Right lobe of liver (tissue), 4 donors: ENCODE measurements around the gene TPPP.

ENCODE experiments used
- POLR2A ChIP-seq: fragments of 450-650 bp; IDR thresholded peaks from one replicate; pipeline ENCODE4 v1.6.1; 2017; ENCODE audit warnings: antibody characterized with exemption, mild to moderate bottlenecking
- TF ChIP-seq, protein P1 (sequence below), 4 donors: fragments of 200-600 bp in 3 of 4; fragments of 450-650 bp in 1 of 4; IDR thresholded peaks; one replicate each; pipeline versions ENCODE4 v1.5.1 to v1.8.0; 2016 to 2022; ENCODE audit warnings: antibody characterized with exemption in 4 of 4, mild to moderate bottlenecking in 2 of 4
- donor health status: DM: no; HTN: no; CAD: no.
- donor health status: DM: no; HTN: no; CAD: no.
- donor health status: DM: no; HTN: yes; CAD: no.

DNA sequence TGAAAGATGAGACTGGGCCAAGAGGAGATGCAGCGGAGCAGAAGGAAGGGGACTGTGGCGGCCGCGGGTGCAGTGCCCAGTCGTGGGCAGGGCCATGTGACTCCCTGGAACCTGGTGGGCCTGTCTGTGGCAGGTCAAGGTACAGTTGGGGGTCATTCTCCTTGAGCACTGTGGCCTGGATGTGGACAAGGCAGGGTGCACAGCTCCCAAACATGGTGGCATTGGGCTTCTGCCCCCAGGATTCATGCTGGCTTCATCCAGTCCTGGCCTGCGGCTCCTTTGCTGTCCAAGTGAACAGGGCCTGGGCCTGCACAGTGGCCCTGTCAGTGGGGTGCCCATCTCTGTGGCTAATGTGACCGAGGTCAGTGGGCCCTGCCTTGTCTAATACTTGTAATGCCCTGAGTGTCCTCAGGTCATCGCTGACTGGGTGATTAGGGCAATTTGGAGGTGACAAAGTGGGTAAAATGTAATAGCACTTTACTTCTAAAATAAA lies 41.1 kb downstream of the TPPP start:
- TF ChIP-seq POLR2A: no peak
- TF ChIP-seq, protein P1, sequence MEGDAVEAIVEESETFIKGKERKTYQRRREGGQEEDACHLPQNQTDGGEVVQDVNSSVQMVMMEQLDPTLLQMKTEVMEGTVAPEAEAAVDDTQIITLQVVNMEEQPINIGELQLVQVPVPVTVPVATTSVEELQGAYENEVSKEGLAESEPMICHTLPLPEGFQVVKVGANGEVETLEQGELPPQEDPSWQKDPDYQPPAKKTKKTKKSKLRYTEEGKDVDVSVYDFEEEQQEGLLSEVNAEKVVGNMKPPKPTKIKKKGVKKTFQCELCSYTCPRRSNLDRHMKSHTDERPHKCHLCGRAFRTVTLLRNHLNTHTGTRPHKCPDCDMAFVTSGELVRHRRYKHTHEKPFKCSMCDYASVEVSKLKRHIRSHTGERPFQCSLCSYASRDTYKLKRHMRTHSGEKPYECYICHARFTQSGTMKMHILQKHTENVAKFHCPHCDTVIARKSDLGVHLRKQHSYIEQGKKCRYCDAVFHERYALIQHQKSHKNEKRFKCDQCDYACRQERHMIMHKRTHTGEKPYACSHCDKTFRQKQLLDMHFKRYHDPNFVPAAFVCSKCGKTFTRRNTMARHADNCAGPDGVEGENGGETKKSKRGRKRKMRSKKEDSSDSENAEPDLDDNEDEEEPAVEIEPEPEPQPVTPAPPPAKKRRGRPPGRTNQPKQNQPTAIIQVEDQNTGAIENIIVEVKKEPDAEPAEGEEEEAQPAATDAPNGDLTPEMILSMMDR (IDR thresholded peaks at IDR 0.05): no peak
